ENCODE results near the gene SNX25. TPM values are rescaled to one million over a fixed set of nuclear protein-coding genes. Genes with fewer than 3 reads are reported as not detected.

The SNX25 gene
- total and polyA plus RNA-seq, 7 donors = 2.5 to 40.5 (median 22.7) TPM

- WGBS, 2 donors = 42 to 80% methylated on average over 2 of the region's 2 CpGs
- DNase-seq = no peak
- Histone ChIP-seq H3K27ac (peak overlapping the region in 3 of 4 donors; percentile 86 to 98 (median 95)), H3K36me3 (no peaks in the 10 kb centered on the region), H3K27me3 (no peaks in the 10 kb centered on the region), H3K4me3 (peak overlapping the region in 3 of 4 donors; percentile 88 to 90 (median 90)), H3K9me3 (no peaks in the 10 kb centered on the region), H3K4me1 (peaks cover 0 to 43% (median 28%) of the 10 kb centered on the region in 4 donors)
- TF ChIP-seq POLR2AphosphoS5 (IDR thresholded peaks at IDR 0.05) (no peak), POLR2A (IDR thresholded peaks at IDR 0.05) (no peak), EP300 (IDR thresholded peaks at IDR 0.05) (no peak)
- TF ChIP-seq, protein P1, sequence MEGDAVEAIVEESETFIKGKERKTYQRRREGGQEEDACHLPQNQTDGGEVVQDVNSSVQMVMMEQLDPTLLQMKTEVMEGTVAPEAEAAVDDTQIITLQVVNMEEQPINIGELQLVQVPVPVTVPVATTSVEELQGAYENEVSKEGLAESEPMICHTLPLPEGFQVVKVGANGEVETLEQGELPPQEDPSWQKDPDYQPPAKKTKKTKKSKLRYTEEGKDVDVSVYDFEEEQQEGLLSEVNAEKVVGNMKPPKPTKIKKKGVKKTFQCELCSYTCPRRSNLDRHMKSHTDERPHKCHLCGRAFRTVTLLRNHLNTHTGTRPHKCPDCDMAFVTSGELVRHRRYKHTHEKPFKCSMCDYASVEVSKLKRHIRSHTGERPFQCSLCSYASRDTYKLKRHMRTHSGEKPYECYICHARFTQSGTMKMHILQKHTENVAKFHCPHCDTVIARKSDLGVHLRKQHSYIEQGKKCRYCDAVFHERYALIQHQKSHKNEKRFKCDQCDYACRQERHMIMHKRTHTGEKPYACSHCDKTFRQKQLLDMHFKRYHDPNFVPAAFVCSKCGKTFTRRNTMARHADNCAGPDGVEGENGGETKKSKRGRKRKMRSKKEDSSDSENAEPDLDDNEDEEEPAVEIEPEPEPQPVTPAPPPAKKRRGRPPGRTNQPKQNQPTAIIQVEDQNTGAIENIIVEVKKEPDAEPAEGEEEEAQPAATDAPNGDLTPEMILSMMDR (IDR thresholded peaks at IDR 0.05) = no peak
- intact Hi-C loops (cut with DNase I) = loop anchor here (10.0 kb wide), 1 partner anchor 523 kb away; no protein-coding TSS in a partner anchor
Observed at GRCh38 chr4:185211641-185212040, 2.2 kb downstream of the SNX25 start.

DNA sequence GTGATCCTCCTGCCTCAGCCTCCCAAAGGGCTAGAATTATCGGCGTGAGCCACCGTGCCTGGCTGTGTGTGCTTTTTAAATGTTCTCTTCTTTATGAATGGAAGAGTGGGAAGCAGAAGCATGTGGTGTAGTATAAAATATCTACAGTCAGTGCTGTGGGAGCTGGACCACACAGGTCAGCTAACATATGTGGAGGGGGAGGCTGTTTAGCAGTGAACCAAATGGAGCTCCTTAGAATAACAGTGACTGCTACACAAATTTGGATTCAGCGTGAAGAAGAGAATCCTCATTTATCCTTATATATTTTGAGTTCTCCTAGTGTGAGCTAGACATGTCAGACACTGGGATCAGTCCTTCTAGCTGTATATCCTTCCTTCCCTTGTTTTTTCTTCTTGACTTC lies 3.2 kb downstream of the SNX25 start:
- peak overlapping the region in 1 of 4 donors; percentile 86 for H3K27ac ChIP-seq
- no peaks in the 10 kb centered on the region for H3K27me3 ChIP-seq
- intact Hi-C loops (cut with DNase I) = loop anchor here (10.0 kb wide), 1 partner anchor 522 kb away; no protein-coding TSS in a partner anchor
- no peak overlapping the region for H3K4me3 ChIP-seq
- no peaks in the 10 kb centered on the region for H3K9me3 ChIP-seq
- H3K4me1 ChIP-seq = peaks cover 0 to 49% (median 28%) of the 10 kb centered on the region in 4 donors
- 97% methylated on average over 4 of the region's 4 CpGs for WGBS, 2 donors
- TF ChIP-seq POLR2A (IDR thresholded peaks at IDR 0.05) = no peak
- TF ChIP-seq EP300 (IDR thresholded peaks at IDR 0.05) = no peak
- TF ChIP-seq, protein P1 (IDR thresholded peaks at IDR 0.05) = no peak
- TF ChIP-seq POLR2AphosphoS5 (IDR thresholded peaks at IDR 0.05) = no peak
- DNase-seq = no peak
- H3K36me3 ChIP-seq = no peaks in the 10 kb centered on the region

DNA sequence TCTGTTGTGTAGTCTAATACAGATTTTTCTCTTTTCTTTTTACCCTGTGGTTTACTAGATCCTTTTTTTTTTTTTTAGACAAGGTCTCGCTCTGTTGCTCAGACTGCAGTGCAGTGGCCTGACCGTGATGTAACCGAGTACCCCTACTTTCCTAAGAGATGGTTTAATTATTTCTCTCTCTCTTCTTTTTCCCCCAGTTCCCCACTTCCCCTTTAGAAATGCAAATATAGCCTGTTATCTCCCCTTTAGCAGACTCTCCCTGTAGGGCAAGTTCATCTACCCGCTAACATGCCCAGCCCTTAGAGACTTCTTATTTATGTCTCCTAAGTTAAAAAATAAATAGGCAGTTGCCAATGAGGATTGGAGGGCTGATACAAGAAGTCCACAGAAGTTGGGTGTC lies 4.5 kb downstream of the SNX25 start:
- no peak for TF ChIP-seq EP300 (IDR thresholded peaks at IDR 0.05)
- no peak for TF ChIP-seq POLR2AphosphoS5 (IDR thresholded peaks at IDR 0.05)
- TF ChIP-seq, protein P1 (IDR thresholded peaks at IDR 0.05) = no peak
- no peak for TF ChIP-seq POLR2A (IDR thresholded peaks at IDR 0.05)
- intact Hi-C loops (cut with DNase I) = loop anchor here (10.0 kb wide), 1 partner anchor 521 kb away; no protein-coding TSS in a partner anchor
- no peaks in the 10 kb centered on the region for H3K9me3 ChIP-seq
- H3K4me3 ChIP-seq = no peak overlapping the region
- no peaks in the 10 kb centered on the region for H3K27me3 ChIP-seq
- no peak overlapping the region for H3K27ac ChIP-seq
- DNase-seq = no peak
- peaks cover 0 to 51% (median 29%) of the 10 kb centered on the region in 4 donors for H3K4me1 ChIP-seq
- 71 to 94% methylated on average over 4 of the region's 4 CpGs for WGBS, 2 donors
- H3K36me3 ChIP-seq = no peaks in the 10 kb centered on the region

DNA sequence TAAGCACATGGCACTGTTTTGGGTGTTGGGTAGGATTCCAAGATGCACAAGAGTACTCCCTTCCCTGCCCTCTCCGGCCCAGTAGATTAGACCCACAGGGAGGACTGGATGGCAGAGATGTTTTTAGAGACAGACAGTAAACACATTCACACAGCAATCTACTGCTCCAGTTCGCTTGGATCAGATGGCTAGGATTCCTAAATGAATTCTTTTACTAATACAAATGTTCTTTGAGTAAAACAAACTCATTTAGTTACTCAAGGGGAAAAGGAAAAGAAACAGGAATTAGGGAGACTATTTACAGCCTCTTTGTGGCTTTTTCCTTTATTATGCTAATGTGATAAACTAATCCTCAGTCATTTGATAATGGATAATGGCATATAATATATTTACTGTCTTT lies 5.9 kb downstream of the SNX25 start:
- no peak overlapping the region for H3K4me3 ChIP-seq
- TF ChIP-seq POLR2AphosphoS5 (IDR thresholded peaks at IDR 0.05) (no peak), EP300 (IDR thresholded peaks at IDR 0.05) (no peak), POLR2A (IDR thresholded peaks at IDR 0.05) (no peak)
- TF ChIP-seq, protein P1 (IDR thresholded peaks at IDR 0.05) = no peak
- 80 to 91% methylated on average over 2 of the region's 2 CpGs for WGBS, 2 donors
- no peaks in the 10 kb centered on the region for H3K36me3 ChIP-seq
- H3K27ac ChIP-seq = peak overlapping the region in 2 of 4 donors; percentile 49 to 73
- intact Hi-C loops (cut with DNase I) = loop anchor here (10.0 kb wide), 1 partner anchor 520 kb away; no protein-coding TSS in a partner anchor
- H3K4me1 ChIP-seq = peaks cover 0 to 61% (median 40%) of the 10 kb centered on the region in 4 donors
- no peaks in the 10 kb centered on the region for H3K27me3 ChIP-seq
- DNase-seq = no peak
- H3K9me3 ChIP-seq = no peaks in the 10 kb centered on the region
